ENCODE measurements around the gene MBOAT7.

GRCh38 chr19:54168174-54168917 lies 21.0 kb downstream of the MBOAT7 start:
- no peak for TF ChIP-seq POLR2A (IDR thresholded peaks at IDR 0.05; ENCODE audit: low read depth, low read length)
- TF ChIP-seq POLR2AphosphoS5 (IDR thresholded peaks at IDR 0.05; ENCODE audit: low read depth, low read length), result no peak
- TF ChIP-seq TAF1 (IDR thresholded peaks at IDR 0.05; ENCODE audit: borderline replicate concordance, low read depth, low read length), result no peak

Data from GM12892 (cell line).